CD4-positive, alpha-beta T cell treated with Interleukin-4 for 1 hour (primary cell): Measurements from ENCODE around the gene METTL23.
A peak's percentile ranks its signal among the peaks of the same experiment; 100 is the strongest.

ENCODE experiments used
- DNase-seq, 2 donors: peaks; one replicate each; pipeline ENCODE4 v3.0.0-alpha.2; 2020 to 2022

The METTL23 gene

DNA sequence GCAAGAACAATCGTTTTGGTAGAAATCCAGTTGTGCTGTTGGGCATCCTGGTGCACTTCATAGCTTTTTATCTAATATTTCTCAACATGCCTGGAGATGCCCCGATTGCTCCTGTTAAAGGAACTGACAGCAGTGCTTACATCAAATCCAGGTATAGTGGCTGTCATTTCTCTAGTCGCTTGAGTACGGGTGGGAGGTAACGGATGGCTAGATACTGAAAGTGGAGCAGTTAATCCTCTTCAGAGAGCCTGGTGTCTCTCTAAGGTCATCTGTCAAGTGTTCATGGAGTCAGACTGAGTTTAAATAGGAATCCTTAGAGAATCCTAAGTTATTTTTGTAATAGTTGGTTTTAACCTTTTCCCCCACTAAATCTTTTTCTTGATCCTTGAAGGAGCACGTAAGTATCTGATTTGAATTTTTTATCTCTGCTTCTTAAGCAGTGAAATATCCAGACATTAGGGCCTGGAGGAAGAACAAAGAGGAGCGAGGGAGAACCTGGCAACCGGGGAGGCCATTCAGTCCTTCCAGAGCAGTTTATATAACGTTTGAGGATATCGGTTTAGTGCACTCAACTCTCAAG lies 48.5 kb downstream of the METTL23 start:
- no peak for DNase-seq

DNA sequence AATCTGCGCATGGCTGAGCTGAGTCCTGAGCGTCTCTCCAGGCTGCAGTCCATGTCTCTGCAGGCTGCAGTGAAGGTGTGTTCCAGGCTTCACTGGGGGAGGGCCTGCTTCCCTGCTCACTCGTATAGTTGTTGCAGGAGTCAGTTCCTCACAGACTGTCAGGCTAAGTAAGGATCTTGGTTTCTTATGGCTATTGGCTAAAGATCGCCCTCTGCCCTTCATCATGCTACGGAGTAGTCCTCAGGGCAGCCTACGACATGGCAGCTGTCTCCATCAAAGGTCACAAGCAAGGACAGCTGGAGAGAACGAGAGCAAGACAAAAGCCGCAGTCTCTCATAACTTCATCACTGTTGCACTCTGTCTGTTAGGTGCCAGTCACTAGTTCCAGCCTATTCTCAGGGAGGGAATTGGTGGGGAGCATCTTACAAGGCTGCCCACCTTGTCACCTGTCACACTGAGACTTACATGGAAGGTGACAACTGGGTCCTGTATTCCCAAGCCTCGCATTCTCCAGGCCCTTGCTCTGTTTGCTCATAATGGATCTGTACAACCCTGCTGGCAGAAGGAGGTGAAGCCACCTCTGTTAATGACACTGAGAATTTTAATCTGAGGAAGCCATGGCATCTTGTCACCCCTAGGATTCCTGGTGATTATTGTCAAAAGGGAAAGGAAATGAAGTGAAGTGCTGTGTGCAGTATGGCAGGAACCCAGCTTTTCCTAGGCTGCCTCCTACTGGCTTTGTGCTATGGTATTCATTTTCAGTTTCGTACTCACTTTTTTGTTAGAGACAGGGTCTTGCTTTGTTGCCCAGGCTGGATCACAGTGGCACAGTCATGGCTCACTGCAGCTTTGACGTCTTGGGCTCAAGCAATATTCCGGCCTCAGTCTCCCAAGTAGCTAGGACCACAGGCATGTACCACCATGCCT lies 54.7 kb downstream of the METTL23 start:
- peak in 1 of 2 donors; percentile 19 for DNase-seq

DNA sequence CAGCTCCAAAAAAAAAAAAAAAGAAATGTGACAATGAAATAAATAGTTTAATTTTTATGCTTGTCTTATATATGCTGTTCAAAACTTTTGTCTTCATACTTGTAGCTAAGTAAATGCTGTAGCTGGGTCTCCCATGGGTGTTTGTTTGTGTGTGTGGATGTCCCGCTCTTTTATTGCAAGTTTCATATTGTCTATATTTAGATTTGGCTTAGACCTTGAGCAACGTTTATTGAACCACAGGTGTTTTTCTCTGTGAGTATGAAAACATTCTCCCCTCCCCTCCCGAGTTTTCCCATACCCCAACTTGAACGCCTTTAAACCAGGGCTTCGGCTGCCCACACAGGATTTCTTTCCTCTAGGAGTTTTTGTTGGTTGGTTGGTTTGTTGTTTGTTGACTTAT lies 56.5 kb downstream of the METTL23 start:
- DNase-seq: no peak
